Mesendoderm (in vitro differentiated cells): ENCODE results near the gene BAHCC1.

Source experiments
- DNase-seq: peaks from one replicate; pipeline ENCODE4 v3.0.0; 2013
- H2AK5ac ChIP-seq: 2 replicates; pipeline ENCODE4 v1.6.1; 2013; ENCODE audit warnings: low read length, inconsistent platforms
- H2BK120ac ChIP-seq: 2 replicates; pipeline ENCODE4 v1.6.1; 2013; ENCODE audit warnings: low read depth, mild to moderate bottlenecking, low read length, moderate library complexity, mixed read lengths
- H2BK15ac ChIP-seq: replicated peaks from 2 replicates; pipeline ENCODE4 v1.6.1; 2013; ENCODE audit warnings: low read depth, mild to moderate bottlenecking, moderate library complexity
- H2BK5ac ChIP-seq: 2 replicates; pipeline ENCODE4 v1.6.1; 2013; ENCODE audit warnings: low read length, inconsistent platforms
- H3K18ac ChIP-seq: 2 replicates; pipeline ENCODE4 v1.6.1; 2013; ENCODE audit warnings: mild to moderate bottlenecking, low read length, mixed read lengths
- H3K23ac ChIP-seq: one replicate; pipeline ENCODE4 v1.6.1; 2013; ENCODE audit warnings: low read length
- H3K27ac ChIP-seq: 2 replicates; pipeline ENCODE4 v1.5.1; 2013; ENCODE audit warnings: low read depth, mild to moderate bottlenecking, inconsistent platforms, low read length, moderate library complexity
- H3K27me3 ChIP-seq: 2 replicates; pipeline ENCODE4 v1.6.1; 2013; ENCODE audit warnings: low read length, control low read depth, mild to moderate bottlenecking, inconsistent platforms; ENCODE audit not compliant: insufficient read depth, poor library complexity
- H3K36me3 ChIP-seq: 2 replicates; pipeline ENCODE4 v1.6.1; 2013; ENCODE audit warnings: low read length, inconsistent platforms; ENCODE audit not compliant: control insufficient read depth, insufficient read depth
- H3K4ac ChIP-seq: one replicate; pipeline ENCODE4 v1.6.1; 2013; ENCODE audit warnings: low read depth, mild to moderate bottlenecking, low read length, moderate library complexity
- H3K4me1 ChIP-seq: 2 replicates; pipeline ENCODE4 v1.6.1; 2013; ENCODE audit warnings: low read depth, low read length, inconsistent platforms; ENCODE audit not compliant: control insufficient read depth
- H3K4me2 ChIP-seq: 2 replicates; pipeline ENCODE4 v1.6.1; 2013; ENCODE audit warnings: low read length
- H3K4me3 ChIP-seq: 2 replicates; pipeline ENCODE4 v1.5.1; 2013; ENCODE audit warnings: mild to moderate bottlenecking, low read length
- H3K56ac ChIP-seq: one replicate; pipeline ENCODE4 v1.6.1; 2013; ENCODE audit warnings: low read length
- H3K79me1 ChIP-seq: 2 replicates; pipeline ENCODE4 v1.6.1; 2013; ENCODE audit warnings: low read length, inconsistent platforms
- H3K79me2 ChIP-seq: 2 replicates; pipeline ENCODE4 v1.6.1; 2013; ENCODE audit warnings: mild to moderate bottlenecking, low read length; ENCODE audit not compliant: control insufficient read depth, insufficient read depth
- H3K9ac ChIP-seq: 2 replicates; pipeline ENCODE4 v1.6.1; 2013; ENCODE audit warnings: low read length, inconsistent platforms
- H4K5ac ChIP-seq: one replicate; pipeline ENCODE4 v1.6.1; 2013; ENCODE audit warnings: low read length
- H4K8ac ChIP-seq: one replicate; pipeline ENCODE4 v1.6.1; 2013; ENCODE audit warnings: low read depth, mild to moderate bottlenecking, control low read depth, low read length, moderate library complexity
- WGBS: extraction: QIAGEN DNeasy Blood & Tissue Kit; methylation state at CpG from one replicate; pipeline ENCODE4 v1.1.7; 2013; ENCODE audit warnings: low lambda C conversion rate, missing lambda C conversion rate; ENCODE audit not compliant: insufficient coverage; ENCODE audit errors: extremely low coverage; 5-methylcytosine and 5-hydroxymethylcytosine counted together

Gene BAHCC1

DNA sequence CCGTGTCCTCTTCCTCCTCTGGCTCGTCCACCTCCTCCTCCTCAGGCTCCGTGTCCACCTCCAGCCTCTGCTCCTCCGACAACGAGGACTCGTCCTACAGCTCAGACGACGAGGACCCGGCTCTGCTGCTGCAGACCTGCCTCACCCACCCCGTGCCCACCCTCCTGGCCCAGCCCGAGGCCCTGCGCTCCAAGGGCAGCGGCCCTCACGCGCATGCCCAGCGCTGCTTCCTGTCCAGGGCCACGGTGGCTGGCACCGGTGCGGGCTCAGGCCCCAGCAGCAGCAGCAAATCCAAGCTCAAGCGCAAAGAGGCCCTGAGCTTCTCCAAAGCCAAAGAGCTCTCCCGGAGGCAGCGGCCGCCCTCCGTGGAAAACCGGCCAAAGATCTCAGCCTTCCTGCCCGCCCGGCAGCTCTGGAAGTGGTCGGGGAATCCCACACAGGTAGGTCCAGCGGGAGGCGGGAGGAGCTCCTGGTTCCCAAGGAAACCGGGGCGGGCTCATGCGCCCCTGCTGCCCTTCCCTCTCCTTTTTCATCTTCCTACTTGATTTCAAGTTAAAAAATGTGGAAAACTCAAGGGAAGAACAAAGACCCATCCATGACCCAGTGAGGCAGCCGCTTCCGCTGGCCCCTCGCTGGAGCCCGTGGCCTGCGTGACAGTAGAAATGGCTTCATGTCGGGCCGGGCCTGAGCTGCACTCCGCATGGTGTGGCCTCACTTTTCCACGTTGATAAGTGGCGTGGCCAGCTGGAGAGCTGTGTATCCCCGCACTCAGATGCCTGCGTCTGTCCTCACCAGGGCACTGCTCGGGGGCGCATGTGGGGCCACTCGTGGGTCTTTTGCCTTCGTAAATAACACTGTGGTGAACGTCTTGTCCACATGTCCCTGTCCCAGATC is 66.6 kb downstream of the BAHCC1 start:
- no peak overlapping the region for H3K18ac ChIP-seq
- no peak overlapping the region for H3K4me2 ChIP-seq
- H3K79me2 ChIP-seq = no peaks in the 10 kb centered on the region
- H3K36me3 ChIP-seq = no peaks in the 10 kb centered on the region
- no peak overlapping the region for H2BK120ac ChIP-seq
- no peaks in the 10 kb centered on the region for H3K79me1 ChIP-seq
- WGBS = no CpG with 5 or more reads among the region's 50 CpGs
- H3K4ac ChIP-seq = no peak overlapping the region
- H4K8ac ChIP-seq = no peak overlapping the region
- no peak overlapping the region for H3K4me3 ChIP-seq
- H3K27ac ChIP-seq = no peak overlapping the region
- H3K23ac ChIP-seq = no peak overlapping the region
- no peak overlapping the region for H3K9ac ChIP-seq
- no peaks in the 10 kb centered on the region for H3K4me1 ChIP-seq
- DNase-seq = no peak
- H2AK5ac ChIP-seq = no peak overlapping the region
- H3K56ac ChIP-seq = no peak overlapping the region
- H3K27me3 ChIP-seq = no peaks in the 10 kb centered on the region
- no peak overlapping the region for H2BK5ac ChIP-seq
- no peak overlapping the region for H4K5ac ChIP-seq
- H2BK15ac ChIP-seq = no peak overlapping the region

DNA sequence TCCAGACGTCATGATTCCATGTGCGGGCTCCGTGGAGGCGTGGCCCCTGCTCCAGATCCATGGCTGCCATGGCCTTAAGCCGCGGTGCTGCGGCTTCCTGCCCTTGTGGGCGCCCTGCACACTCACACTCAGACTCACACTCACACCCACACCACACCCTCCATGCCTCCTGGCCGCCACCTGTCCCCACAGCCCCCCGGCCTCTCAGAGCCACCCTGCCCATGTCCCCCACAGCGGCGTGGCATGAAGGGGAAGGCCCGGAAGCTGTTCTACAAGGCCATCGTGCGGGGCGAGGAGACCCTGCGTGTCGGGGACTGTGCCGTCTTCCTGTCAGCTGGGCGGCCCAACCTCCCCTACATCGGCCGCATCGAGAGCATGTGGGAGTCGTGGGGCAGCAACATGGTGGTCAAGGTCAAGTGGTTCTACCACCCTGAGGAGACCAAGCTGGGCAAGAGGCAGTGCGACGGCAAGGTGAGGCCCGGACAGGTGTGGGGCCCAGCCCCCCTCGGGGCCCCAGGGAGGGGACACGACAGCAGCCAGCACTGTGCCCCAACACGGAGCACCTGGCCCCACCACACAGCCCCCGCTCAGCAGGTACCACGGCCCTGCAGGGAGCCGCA is 67.4 kb downstream of the BAHCC1 start:
- Histone ChIP-seq H4K8ac (no peak overlapping the region), H3K23ac (no peak overlapping the region), H3K4me3 (no peak overlapping the region), H3K4me2 (no peak overlapping the region), H3K56ac (no peak overlapping the region), H3K4ac (no peak overlapping the region), H4K5ac (no peak overlapping the region), H3K79me1 (no peaks in the 10 kb centered on the region), H3K36me3 (no peaks in the 10 kb centered on the region), H3K27me3 (no peaks in the 10 kb centered on the region), H2AK5ac (no peak overlapping the region), H3K27ac (no peak overlapping the region), H2BK120ac (no peak overlapping the region), H3K18ac (no peak overlapping the region), H3K9ac (no peak overlapping the region), H3K79me2 (no peaks in the 10 kb centered on the region), H2BK15ac (no peak overlapping the region), H3K4me1 (no peaks in the 10 kb centered on the region), H2BK5ac (no peak overlapping the region)
- no peak for DNase-seq
- WGBS = no CpG with 5 or more reads among the region's 33 CpGs

- DNase-seq = no peak
- WGBS = no CpG with 5 or more reads among the region's 32 CpGs
- Histone ChIP-seq H3K27ac (no peak overlapping the region), H3K4ac (no peak overlapping the region), H4K8ac (no peak overlapping the region), H3K9ac (no peak overlapping the region), H4K5ac (no peak overlapping the region), H3K27me3 (no peaks in the 10 kb centered on the region), H3K36me3 (no peaks in the 10 kb centered on the region), H2BK5ac (no peak overlapping the region), H3K4me2 (no peak overlapping the region), H3K56ac (no peak overlapping the region), H3K18ac (no peak overlapping the region), H3K23ac (no peak overlapping the region), H3K4me3 (no peak overlapping the region), H2BK120ac (no peak overlapping the region), H3K79me2 (no peaks in the 10 kb centered on the region), H3K4me1 (no peaks in the 10 kb centered on the region), H2BK15ac (no peak overlapping the region), H3K79me1 (no peaks in the 10 kb centered on the region), H2AK5ac (no peak overlapping the region)
Observed at GRCh38 chr17:81463506-81463905, 68.2 kb downstream of the BAHCC1 start.

DNA sequence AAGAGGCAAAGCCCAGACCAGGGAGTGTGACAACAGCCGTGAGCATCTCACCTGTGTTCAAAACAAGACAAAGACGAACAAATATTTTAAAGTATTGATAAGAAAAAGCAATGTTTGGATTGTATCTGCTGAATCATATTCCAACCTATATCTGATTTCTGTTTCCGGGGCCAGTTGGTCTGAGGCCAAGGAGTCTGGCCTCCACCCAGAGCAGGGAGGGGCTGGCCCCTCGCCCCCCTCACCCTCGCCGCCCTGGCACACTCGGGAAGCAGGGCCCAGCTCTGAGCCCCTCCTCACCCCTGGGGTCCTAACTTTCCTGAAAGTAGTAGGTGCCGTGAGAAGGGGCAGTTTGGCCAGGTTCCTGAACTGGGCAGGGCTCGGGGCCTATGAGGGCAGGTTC is 69.3 kb downstream of the BAHCC1 start:
- no peaks in the 10 kb centered on the region for H3K79me1 ChIP-seq
- no peak overlapping the region for H4K5ac ChIP-seq
- no peak overlapping the region for H3K9ac ChIP-seq
- no peaks in the 10 kb centered on the region for H3K36me3 ChIP-seq
- H4K8ac ChIP-seq = no peak overlapping the region
- no peak overlapping the region for H3K4me3 ChIP-seq
- H3K23ac ChIP-seq = no peak overlapping the region
- no peaks in the 10 kb centered on the region for H3K27me3 ChIP-seq
- H3K79me2 ChIP-seq = no peaks in the 10 kb centered on the region
- H3K4me1 ChIP-seq = no peaks in the 10 kb centered on the region
- no peak for DNase-seq
- no peak overlapping the region for H3K27ac ChIP-seq
- H3K4ac ChIP-seq = no peak overlapping the region
- H3K4me2 ChIP-seq = no peak overlapping the region
- no CpG with 5 or more reads among the region's 9 CpGs for WGBS
- no peak overlapping the region for H3K18ac ChIP-seq
- no peak overlapping the region for H2BK15ac ChIP-seq
- H2BK5ac ChIP-seq = no peak overlapping the region
- H2AK5ac ChIP-seq = no peak overlapping the region
- H2BK120ac ChIP-seq = no peak overlapping the region
- H3K56ac ChIP-seq = no peak overlapping the region

DNA sequence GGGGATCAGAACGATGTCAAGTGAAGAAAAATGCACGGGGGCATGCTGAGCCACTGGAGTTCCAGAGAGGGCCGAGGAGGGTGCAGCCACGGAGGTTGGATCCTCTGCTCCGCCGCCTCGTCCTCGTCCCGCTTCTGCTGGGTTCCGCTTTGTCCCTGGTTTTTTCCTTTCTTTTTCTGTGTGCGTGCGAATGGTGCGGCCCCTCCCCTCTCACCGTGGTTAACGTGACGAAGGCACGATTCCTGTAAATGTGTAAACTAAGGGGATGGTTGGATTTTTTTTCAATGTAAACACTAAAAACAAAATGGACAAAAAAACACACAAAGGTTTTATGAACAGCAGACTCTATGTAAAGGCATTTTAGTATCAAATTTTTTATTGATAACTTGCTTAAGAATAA is 70.7 kb downstream of the BAHCC1 start:
- no peak overlapping the region for H3K27ac ChIP-seq
- no peaks in the 10 kb centered on the region for H3K36me3 ChIP-seq
- H3K4me2 ChIP-seq = no peak overlapping the region
- H2BK120ac ChIP-seq = no peak overlapping the region
- WGBS = no CpG with 5 or more reads among the region's 17 CpGs
- no peak overlapping the region for H2AK5ac ChIP-seq
- H3K23ac ChIP-seq = no peak overlapping the region
- H2BK5ac ChIP-seq = no peak overlapping the region
- no peak overlapping the region for H3K56ac ChIP-seq
- no peak overlapping the region for H3K9ac ChIP-seq
- H3K79me1 ChIP-seq = no peaks in the 10 kb centered on the region
- H4K8ac ChIP-seq = no peak overlapping the region
- H3K79me2 ChIP-seq = no peaks in the 10 kb centered on the region
- no peak overlapping the region for H4K5ac ChIP-seq
- no peak for DNase-seq
- no peak overlapping the region for H3K4ac ChIP-seq
- H2BK15ac ChIP-seq = no peak overlapping the region
- no peaks in the 10 kb centered on the region for H3K4me1 ChIP-seq
- no peak overlapping the region for H3K4me3 ChIP-seq
- H3K27me3 ChIP-seq = no peaks in the 10 kb centered on the region
- no peak overlapping the region for H3K18ac ChIP-seq
